ENCODE data around the gene ANKRD27. TPM values are rescaled to one million over a fixed set of nuclear protein-coding genes. Genes with fewer than 3 reads are reported as not detected.

The ANKRD27 gene
- total RNA-seq, 6 experiments from 2014 or later: 26.7 to 31.3 (median 28.5) TPM

DNA sequence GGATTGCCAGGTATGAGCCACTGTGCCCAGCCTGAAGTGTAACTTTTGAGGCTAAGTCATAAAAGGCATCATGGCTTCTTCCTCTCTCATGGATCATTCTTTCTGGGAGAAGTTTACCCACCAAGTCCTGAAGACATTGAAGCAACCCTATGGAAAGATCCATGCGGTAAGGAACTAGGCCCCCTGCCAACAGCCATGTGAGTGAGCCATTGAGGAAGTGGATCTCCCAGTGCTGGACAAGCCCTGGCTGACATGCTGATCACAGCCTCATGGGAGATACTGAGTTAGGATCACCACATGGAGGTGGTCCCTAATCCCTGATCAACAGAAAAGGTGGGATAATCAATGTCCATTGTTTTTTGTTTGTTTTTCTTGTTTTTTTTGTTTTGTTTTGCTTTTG is 13.3 kb upstream of the ANKRD27 start:
- no peak overlapping the region for H3K4me3 Mint-ChIP-seq
- no peak for DNase-seq

GRCh38 chr19:32687681-32688080 is 12.7 kb upstream of the ANKRD27 start:
- TF ChIP-seq CTCF (IDR thresholded peaks at IDR 0.05): no peak
- H3K27ac Mint-ChIP-seq: no peak overlapping the region
- DNase-seq: no peak
- peaks cover 1% of the 10 kb centered on the region; the same call in 1 of the 2 replicates for H3K36me3 Mint-ChIP-seq (ENCODE audit: low read depth)
- H3K27me3 Mint-ChIP-seq (ENCODE audit: insufficient read depth): no peaks in the 10 kb centered on the region; the same call in 1 of the 2 replicates
- H3K9me3 Mint-ChIP-seq: no peaks in the 10 kb centered on the region
- no peak overlapping the region for H3K4me3 Mint-ChIP-seq
- H3K4me1 Mint-ChIP-seq (ENCODE audit: low read depth): peaks cover 12% of the 10 kb centered on the region

More for the DNA sequence above, 13.3 kb upstream of the ANKRD27 start:
- no peaks in the 10 kb centered on the region; the same call in 1 of the 2 replicates for H3K27me3 Mint-ChIP-seq (ENCODE audit: insufficient read depth)
- H3K36me3 Mint-ChIP-seq (ENCODE audit: low read depth): peaks cover 8% of the 10 kb centered on the region
- peaks cover 6% of the 10 kb centered on the region; the same call in 1 of the 2 replicates for H3K9me3 Mint-ChIP-seq
- TF ChIP-seq CTCF (IDR thresholded peaks at IDR 0.05): no peak
- H3K27ac Mint-ChIP-seq: no peak overlapping the region
- peaks cover 19% of the 10 kb centered on the region for H3K4me1 Mint-ChIP-seq (ENCODE audit: low read depth)

- H3K27me3 Mint-ChIP-seq (ENCODE audit: insufficient read depth): peaks cover 3% of the 10 kb centered on the region; the same call in 1 of the 2 replicates
- H3K4me3 Mint-ChIP-seq: no peak overlapping the region
- DNase-seq: no peak
- H3K4me1 Mint-ChIP-seq (ENCODE audit: low read depth): peaks cover 10% of the 10 kb centered on the region
- no peaks in the 10 kb centered on the region for H3K36me3 Mint-ChIP-seq (ENCODE audit: low read depth)
- no peak for TF ChIP-seq CTCF (IDR thresholded peaks at IDR 0.05)
- H3K9me3 Mint-ChIP-seq: no peaks in the 10 kb centered on the region
- no peak overlapping the region for H3K27ac Mint-ChIP-seq
These were observed 12.0 kb upstream of the ANKRD27 start for GRCh38 chr19:32686847-32687475.

- Mint-ChIP-seq H3K9me3 (no peaks in the 10 kb centered on the region), H3K27me3 (ENCODE audit: insufficient read depth) (peaks cover 9% of the 10 kb centered on the region), H3K27ac (no peak overlapping the region), H3K36me3 (ENCODE audit: low read depth) (no peaks in the 10 kb centered on the region), H3K4me3 (no peak overlapping the region), H3K4me1 (ENCODE audit: low read depth) (no peaks in the 10 kb centered on the region)
- TF ChIP-seq CTCF (IDR thresholded peaks at IDR 0.05): no peak
- no peak for DNase-seq
These were observed 7.3 kb upstream of the ANKRD27 start for GRCh38 chr19:32682317-32682716.

DNA sequence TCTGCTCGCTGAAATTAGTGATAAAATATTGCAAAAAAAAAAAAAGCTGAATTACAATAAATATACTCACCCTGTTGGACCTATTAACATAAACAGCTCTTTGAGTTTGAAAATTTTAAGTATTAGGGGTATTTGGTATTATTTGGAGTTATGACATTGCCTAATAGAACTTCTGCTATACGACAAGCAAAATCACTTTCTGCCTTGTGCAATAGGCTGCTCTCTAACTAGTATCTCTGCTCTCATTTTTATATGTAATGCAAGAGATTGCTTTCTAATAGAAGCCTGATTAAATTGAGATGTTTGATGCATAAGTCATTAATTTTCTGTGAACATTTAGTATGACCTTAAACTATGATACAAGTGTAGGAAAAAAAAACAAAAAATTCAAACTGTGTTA is 6.0 kb upstream of the ANKRD27 start:
- H3K4me3 Mint-ChIP-seq: no peak overlapping the region
- H3K27ac Mint-ChIP-seq: no peak overlapping the region
- no peaks in the 10 kb centered on the region for H3K4me1 Mint-ChIP-seq (ENCODE audit: low read depth)
- H3K27me3 Mint-ChIP-seq (ENCODE audit: insufficient read depth): peaks cover 15% of the 10 kb centered on the region
- no peaks in the 10 kb centered on the region for H3K9me3 Mint-ChIP-seq
- no peak for TF ChIP-seq CTCF (IDR thresholded peaks at IDR 0.05)
- no peaks in the 10 kb centered on the region for H3K36me3 Mint-ChIP-seq (ENCODE audit: low read depth)
- DNase-seq: no peak
